Spleen (tissue), 7 donors: ENCODE results near the gene DENND2D.

ENCODE experiments used
- POLR2A ChIP-seq, 3 donors: fragments of 450-650 bp; IDR thresholded peaks; one replicate each; pipeline ENCODE4 v1.5.1; 2017; ENCODE audit warnings: antibody characterized with exemption in 3 of 3, mild to moderate bottlenecking in 1 of 3
- POLR2AphosphoS5 ChIP-seq, 3 donors: sonication (generic); formaldehyde crosslinking; IDR thresholded peaks; one replicate each; pipeline ENCODE4 v1.5.1; 2017; ENCODE audit warnings: antibody characterized with exemption in 3 of 3
- TF ChIP-seq, protein P1 (sequence below), 11 experiments: fragments of 200-600 bp in 7 of 11; fragments of 450-650 bp in 4 of 11; sonication (generic) in 4 of 11; IDR thresholded peaks in 8 of 11; conservative IDR thresholded peaks in 3 of 11; 1 replicate in 7 of 11; 2 replicates in 4 of 11; pipeline versions ENCODE4 v1.4.0 to v1.8.0; 2016 to 2021; ENCODE audit warnings: antibody characterized with exemption in 11 of 11, inconsistent platforms in 4 of 11, mild to moderate bottlenecking in 1 of 11
- donor health status: DM: no; HTN: no; CAD: no; lungs with moderate emphysema.
- donor health status: DM: no; HTN: no; CAD: no.
- donor health status: DM: no; HTN: no; CAD: no.

DNA sequence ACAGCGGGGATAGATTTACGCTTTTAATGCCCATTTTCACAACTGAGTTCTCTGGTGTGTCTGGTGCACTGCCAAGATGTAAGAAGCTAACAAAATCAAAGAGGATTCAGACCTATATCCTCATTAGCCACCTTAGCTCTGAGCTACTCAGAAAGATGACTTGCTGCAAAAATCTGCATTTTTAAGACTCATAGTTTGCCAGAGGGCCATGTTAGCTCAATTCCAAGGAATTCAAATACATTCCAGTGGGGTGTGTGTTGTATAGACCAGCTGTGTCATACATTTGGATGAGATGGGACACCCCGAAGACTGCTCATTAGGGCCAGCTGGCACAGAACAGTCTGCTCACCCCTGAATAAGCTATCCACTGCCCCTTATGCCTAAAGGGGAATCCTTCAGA, 8.9 kb downstream of the DENND2D start:
- TF ChIP-seq, protein P1, sequence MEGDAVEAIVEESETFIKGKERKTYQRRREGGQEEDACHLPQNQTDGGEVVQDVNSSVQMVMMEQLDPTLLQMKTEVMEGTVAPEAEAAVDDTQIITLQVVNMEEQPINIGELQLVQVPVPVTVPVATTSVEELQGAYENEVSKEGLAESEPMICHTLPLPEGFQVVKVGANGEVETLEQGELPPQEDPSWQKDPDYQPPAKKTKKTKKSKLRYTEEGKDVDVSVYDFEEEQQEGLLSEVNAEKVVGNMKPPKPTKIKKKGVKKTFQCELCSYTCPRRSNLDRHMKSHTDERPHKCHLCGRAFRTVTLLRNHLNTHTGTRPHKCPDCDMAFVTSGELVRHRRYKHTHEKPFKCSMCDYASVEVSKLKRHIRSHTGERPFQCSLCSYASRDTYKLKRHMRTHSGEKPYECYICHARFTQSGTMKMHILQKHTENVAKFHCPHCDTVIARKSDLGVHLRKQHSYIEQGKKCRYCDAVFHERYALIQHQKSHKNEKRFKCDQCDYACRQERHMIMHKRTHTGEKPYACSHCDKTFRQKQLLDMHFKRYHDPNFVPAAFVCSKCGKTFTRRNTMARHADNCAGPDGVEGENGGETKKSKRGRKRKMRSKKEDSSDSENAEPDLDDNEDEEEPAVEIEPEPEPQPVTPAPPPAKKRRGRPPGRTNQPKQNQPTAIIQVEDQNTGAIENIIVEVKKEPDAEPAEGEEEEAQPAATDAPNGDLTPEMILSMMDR (IDR thresholded peaks at IDR 0.05 in 8 of 11, conservative IDR thresholded peaks at IDR 0.05 in 3 of 11) = no peak
- no peak for TF ChIP-seq POLR2AphosphoS5 (IDR thresholded peaks at IDR 0.05)
- no peak for TF ChIP-seq POLR2A (IDR thresholded peaks at IDR 0.05)
